ENCODE measurements around the gene ARHGEF5.

GRCh38 chr7:144403102-144403501, 47.9 kb downstream of the ARHGEF5 start:
- TF ChIP-seq, protein P1, sequence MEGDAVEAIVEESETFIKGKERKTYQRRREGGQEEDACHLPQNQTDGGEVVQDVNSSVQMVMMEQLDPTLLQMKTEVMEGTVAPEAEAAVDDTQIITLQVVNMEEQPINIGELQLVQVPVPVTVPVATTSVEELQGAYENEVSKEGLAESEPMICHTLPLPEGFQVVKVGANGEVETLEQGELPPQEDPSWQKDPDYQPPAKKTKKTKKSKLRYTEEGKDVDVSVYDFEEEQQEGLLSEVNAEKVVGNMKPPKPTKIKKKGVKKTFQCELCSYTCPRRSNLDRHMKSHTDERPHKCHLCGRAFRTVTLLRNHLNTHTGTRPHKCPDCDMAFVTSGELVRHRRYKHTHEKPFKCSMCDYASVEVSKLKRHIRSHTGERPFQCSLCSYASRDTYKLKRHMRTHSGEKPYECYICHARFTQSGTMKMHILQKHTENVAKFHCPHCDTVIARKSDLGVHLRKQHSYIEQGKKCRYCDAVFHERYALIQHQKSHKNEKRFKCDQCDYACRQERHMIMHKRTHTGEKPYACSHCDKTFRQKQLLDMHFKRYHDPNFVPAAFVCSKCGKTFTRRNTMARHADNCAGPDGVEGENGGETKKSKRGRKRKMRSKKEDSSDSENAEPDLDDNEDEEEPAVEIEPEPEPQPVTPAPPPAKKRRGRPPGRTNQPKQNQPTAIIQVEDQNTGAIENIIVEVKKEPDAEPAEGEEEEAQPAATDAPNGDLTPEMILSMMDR (IDR thresholded peaks at IDR 0.05; ENCODE audit: low read depth, low read length) = no peak
- no peak for TF ChIP-seq EZH2phosphoT487 (IDR thresholded peaks at IDR 0.05; ENCODE audit: low read depth)
